Fibroblast of lung (primary cell): ENCODE results near the gene GNG7.

Experiments used
- CTCF ChIP-seq, 2 donors: IDR thresholded peaks in 1 of 2; conservative IDR thresholded peaks in 1 of 2; 1 replicate in 1 of 2; 2 replicates in 1 of 2; pipeline ENCODE4 v1.5.1; 2011 to 2012; ENCODE audit warnings: low read length in 2 of 2, control low read depth in 1 of 2, inconsistent platforms in 1 of 2, low read depth in 1 of 2, mild to moderate bottlenecking in 1 of 2
- EZH2 ChIP-seq: IDR thresholded peaks from 2 replicates; pipeline ENCODE4 v1.5.1; 2012; ENCODE audit warnings: low read length, control low read depth, mild to moderate bottlenecking; ENCODE audit errors: missing control alignments

GRCh38 chr19:2625434-2625833 is 77.1 kb downstream of the GNG7 start:
- no peak for TF ChIP-seq EZH2
- no peak for TF ChIP-seq CTCF (conservative IDR thresholded peaks at IDR 0.05 in 1 of 2, IDR thresholded peaks at IDR 0.05 in 1 of 2; ENCODE audit: low read depth in 1 of 2, low read length in 2 of 2)
